HCT116 (cell line): ENCODE measurements around the gene SPHK1. TPM values are rescaled to one million over a fixed set of nuclear protein-coding genes. Genes with fewer than 3 reads are reported as not detected.

Source experiments
- ATAC-seq: fragments of 200-7000 bp; cut with Tn5 transposase; 2 replicates; pipeline ENCODE4 v1.9.1; 2020; ENCODE audit warnings: mild to moderate bottlenecking, moderate library complexity
- Bru-seq: library from RNA; stranded (reverse); fragments of 400-500 nt; gene quantifications from one replicate; lab custom pipeline; 2021; lab: Mats Ljungman, UMichigan
- BruChase-seq, 2 experiments: library from RNA; stranded (reverse); fragments of 400-500 nt; gene quantifications; one replicate each; lab custom pipeline; 2021; lab: Mats Ljungman, UMichigan
- BruUV-seq: library from RNA; stranded (reverse); fragments of 400-500 nt; replicated peaks from 2 replicates; lab custom pipeline; 2021; lab: Mats Ljungman, UMichigan
- CTCF ChIA-PET: fragments of 300-600 bp; sonication (Branson Sonifier 250); formaldehyde crosslinking; loops from one replicate; lab custom pipeline; 2021; ENCODE audit warnings: antibody characterized with exemption; lab: Charles Lee
- POLR2A ChIA-PET: fragments of 300-600, 350-600 bp; sonication (Branson Sonifier 250); formaldehyde crosslinking; loops from one replicate; lab custom pipeline; 2021; ENCODE audit warnings: antibody characterized with exemption; lab: Charles Lee
- RAD21 ChIA-PET, 2 experiments: fragments of 300-600 bp; sonication (Branson Sonifier 250); formaldehyde crosslinking; loops; one replicate each; lab custom pipeline; 2023; ENCODE audit warnings: low total read pairs in 2 of 2; ENCODE audit not compliant: uncharacterized antibody in 2 of 2, unreplicated experiment in 2 of 2, low non-redundant PET in 1 of 2; lab: Charles Lee
- DNase-seq: peaks from one replicate; pipeline ENCODE4 v3.0.0-alpha.2; 2010; ENCODE audit warnings: low read depth, low spot score
- H2AFZ ChIP-seq: fragments of 200-600 bp; shearing (Covaris generic), sonication (generic); 2 replicates; pipeline ENCODE4 v1.6.1; 2017; ENCODE audit warnings: low read depth, mixed run types, mixed read lengths, antibody characterized with exemption, low read length; ENCODE audit not compliant: poor library complexity, severe bottlenecking
- H3K27ac ChIP-seq: 2 replicates; pipeline ENCODE4 v1.5.1; 2012; ENCODE audit warnings: low read depth, low read length
- H3K27me3 ChIP-seq: fragments of 200-600 bp; sonication (generic); 2 replicates; pipeline ENCODE4 v1.6.1; 2016; ENCODE audit warnings: mixed run types, low read length, mixed read lengths; ENCODE audit not compliant: insufficient read depth
- H3K36me3 ChIP-seq, 2 experiments: fragments of 200-500 bp in 1 of 2; fragments of 200-600 bp in 1 of 2; sonication (Bioruptor generic) in 1 of 2; sonication (generic) in 1 of 2; 2 replicates each; pipeline versions ENCODE4 v1.5.1 to v1.6.1; 2014 to 2016; ENCODE audit warnings: low read length in 2 of 2, inconsistent platforms in 1 of 2, mixed read lengths in 1 of 2, mixed run types in 1 of 2; ENCODE audit not compliant: insufficient read depth in 2 of 2, control insufficient read depth in 1 of 2
- H3K4me1 ChIP-seq, 2 experiments: fragments of 200-600 bp in 1 of 2; sonication (generic) in 1 of 2; 2 replicates each; pipeline versions ENCODE4 v1.5.1 to v1.6.1; 2012 to 2017; ENCODE audit warnings: low read length in 2 of 2, inconsistent platforms in 1 of 2, mild to moderate bottlenecking in 1 of 2, mixed read lengths in 1 of 2, mixed run types in 1 of 2, moderate library complexity in 1 of 2; ENCODE audit not compliant: insufficient read depth in 2 of 2, control insufficient read depth in 1 of 2
- H3K4me2 ChIP-seq: fragments of 200-600 bp; sonication (generic); 2 replicates; pipeline ENCODE4 v1.6.1; 2017; ENCODE audit warnings: mixed run types, low read length, mixed read lengths
- H3K4me3 ChIP-seq, 2 experiments: fragments of 200-600 bp in 1 of 2; sonication (generic) in 1 of 2; replicated peaks in 1 of 2; 2 replicates each; pipeline ENCODE4 v1.5.1; 2011 to 2016; ENCODE audit warnings: low read length in 2 of 2, control low read depth in 1 of 2, low read depth in 1 of 2, mild to moderate bottlenecking in 1 of 2, mixed read lengths in 1 of 2, mixed run types in 1 of 2
- H3K79me2 ChIP-seq: fragments of 200-600 bp; sonication (generic); 2 replicates; pipeline ENCODE4 v1.6.1; 2017; ENCODE audit warnings: mild to moderate bottlenecking, mixed run types, low read length, moderate library complexity, mixed read lengths; ENCODE audit not compliant: insufficient read depth
- H3K9ac ChIP-seq: fragments of 200-600 bp; sonication (generic); 2 replicates; pipeline ENCODE4 v1.6.1; 2016; ENCODE audit warnings: low read length, mixed read lengths
- H3K9me2 ChIP-seq: fragments of 200-600 bp; sonication (generic), shearing (Covaris generic); 2 replicates; pipeline ENCODE4 v1.6.1; 2017; ENCODE audit warnings: mixed run types, mild to moderate bottlenecking, moderate library complexity; ENCODE audit not compliant: insufficient read depth
- H3K9me3 ChIP-seq, 2 experiments: fragments of 200-500 bp in 1 of 2; fragments of 200-600 bp in 1 of 2; sonication (Bioruptor generic) in 1 of 2; sonication (generic) in 1 of 2; 2 replicates each; pipeline ENCODE4 v1.6.1; 2014 to 2017; ENCODE audit warnings: low read length in 2 of 2, mixed read lengths in 2 of 2, inconsistent platforms in 1 of 2, low read depth in 1 of 2, mild to moderate bottlenecking in 1 of 2, mixed run types in 1 of 2, moderate library complexity in 1 of 2; ENCODE audit not compliant: control insufficient read depth in 1 of 2, insufficient read depth in 1 of 2
- H4K20me1 ChIP-seq: fragments of 200-600 bp; sonication (generic), shearing (Covaris generic); 2 replicates; pipeline ENCODE4 v1.6.1; 2017; ENCODE audit warnings: mixed run types, mild to moderate bottlenecking, moderate library complexity; ENCODE audit not compliant: insufficient read depth
- CBX3 ChIP-seq: IDR thresholded peaks from 2 replicates; pipeline ENCODE4 v1.6.1; 2012; ENCODE audit warnings: low read depth
- CEBPB ChIP-seq: IDR thresholded peaks from 2 replicates; pipeline ENCODE4 v1.6.1; 2012; ENCODE audit warnings: low read depth
- EGR1 ChIP-seq: IDR thresholded peaks from 2 replicates; pipeline ENCODE4 v1.6.1; 2012; ENCODE audit warnings: low read depth
- EZH2 ChIP-seq: fragments of 200-600 bp; sonication (generic); IDR thresholded peaks from 2 replicates; pipeline ENCODE4 v1.6.1; 2017; ENCODE audit warnings: antibody characterized with exemption, mixed run types
- EZH2phosphoT487 ChIP-seq: fragments of 200-600 bp; IDR thresholded peaks from 2 replicates; pipeline ENCODE4 v1.6.1; 2018; ENCODE audit warnings: antibody characterized with exemption, borderline replicate concordance
- JUND ChIP-seq: IDR thresholded peaks from 2 replicates; pipeline ENCODE4 v1.6.1; 2012
- POLR2A ChIP-seq: IDR thresholded peaks from 2 replicates; pipeline ENCODE4 v1.7.0; 2011; ENCODE audit warnings: borderline replicate concordance; ENCODE audit not compliant: insufficient read depth, insufficient read length; ENCODE audit errors: extremely low read depth
- POLR2AphosphoS5 ChIP-seq: IDR thresholded peaks from 2 replicates; pipeline ENCODE4 v1.6.1; 2011; ENCODE audit warnings: mild to moderate bottlenecking, low read depth, low read length, moderate library complexity
- SP1 ChIP-seq: IDR thresholded peaks from 2 replicates; pipeline ENCODE4 v1.6.1; 2012; ENCODE audit warnings: low read depth
- SRF ChIP-seq: IDR thresholded peaks from 2 replicates; pipeline ENCODE4 v1.6.1; 2012; ENCODE audit warnings: low read depth
- TCF7L2 ChIP-seq: IDR thresholded peaks from 2 replicates; pipeline ENCODE4 v1.7.0; 2011; ENCODE audit warnings: borderline replicate concordance, inconsistent platforms; ENCODE audit not compliant: insufficient read depth, insufficient read length; ENCODE audit errors: extremely low read depth
- YY1 ChIP-seq: IDR thresholded peaks from 2 replicates; pipeline ENCODE4 v1.6.1; 2011; ENCODE audit warnings: low read length, low read depth, moderate library complexity, mild to moderate bottlenecking; ENCODE audit not compliant: insufficient replicate concordance; ENCODE audit errors: extremely low read depth
- ZFX ChIP-seq: fragments of 450-650 bp; IDR thresholded peaks from 2 replicates; pipeline ENCODE4 v1.6.1; 2017
- intact Hi-C: fragments of 100-400 bp; cut with micrococcal nuclease; formaldehyde crosslinking; loops from 2 replicates; pipeline ENCODE4 v1.10.0; 2022
- long read RNA-seq: library from polyadenylated mRNA; unstranded; transcript quantifications from one replicate; pipeline ENCODE4 v2.0.0, GENCODE V29; 2021; ENCODE audit not compliant: unreplicated experiment
- polyA plus RNA-seq: library from polyadenylated mRNA; unstranded; fragments of >200 nt; gene quantifications from 2 replicates; pipeline ENCODE4 v1.2.1, GENCODE V29; 2012; ENCODE audit warnings: missing spikeins
- total RNA-seq: library from RNA; stranded (reverse); gene quantifications from one replicate; pipeline ENCODE4 v1.2.1, GENCODE V29; 2021; ENCODE audit not compliant: unreplicated experiment
- TF ChIP-seq, protein P1 (sequence below): IDR thresholded peaks from 2 replicates; pipeline ENCODE4 v1.6.1; 2012
- TF ChIP-seq, protein P2 (sequence below), 3 experiments: fragments of 200-600 bp in 1 of 3; sonication (generic) in 1 of 3; IDR thresholded peaks in 2 of 3; conservative IDR thresholded peaks in 1 of 3; 2 replicates each; pipeline ENCODE4 v1.5.1; 2012 to 2017; ENCODE audit warnings: low read depth in 2 of 3, low read length in 2 of 3, antibody characterized with exemption in 1 of 3, borderline replicate concordance in 1 of 3, control low read depth in 1 of 3, mild to moderate bottlenecking in 1 of 3, mixed read lengths in 1 of 3, mixed run types in 1 of 3, moderate library complexity in 1 of 3; ENCODE audit not compliant: insufficient read depth in 1 of 3
- TF ChIP-seq, protein P3 (sequence below): IDR thresholded peaks from 2 replicates; pipeline ENCODE4 v1.6.1; 2012; ENCODE audit warnings: low read depth

SPHK1 gene, protein sequence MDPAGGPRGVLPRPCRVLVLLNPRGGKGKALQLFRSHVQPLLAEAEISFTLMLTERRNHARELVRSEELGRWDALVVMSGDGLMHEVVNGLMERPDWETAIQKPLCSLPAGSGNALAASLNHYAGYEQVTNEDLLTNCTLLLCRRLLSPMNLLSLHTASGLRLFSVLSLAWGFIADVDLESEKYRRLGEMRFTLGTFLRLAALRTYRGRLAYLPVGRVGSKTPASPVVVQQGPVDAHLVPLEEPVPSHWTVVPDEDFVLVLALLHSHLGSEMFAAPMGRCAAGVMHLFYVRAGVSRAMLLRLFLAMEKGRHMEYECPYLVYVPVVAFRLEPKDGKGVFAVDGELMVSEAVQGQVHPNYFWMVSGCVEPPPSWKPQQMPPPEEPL
- total RNA-seq (4.6 TPM), Bru-seq, nascent RNA (percentile 12 among the genes with signal in this experiment), BruChase-seq, experiment 1, labeled RNA remaining after a 6-hour chase (percentile 26 among the genes with signal in this experiment), BruChase-seq, experiment 2, labeled RNA remaining after a 2-hour chase (percentile 26 among the genes with signal in this experiment)
- 3.3 and 3.8 TPM in 2 replicates for polyA plus RNA-seq
- long read RNA-seq, partial matches to known transcripts: 2 of 9 reads
- long read RNA-seq, other reads (novel, unspliced or antisense): 2 of 9 reads

DNA sequence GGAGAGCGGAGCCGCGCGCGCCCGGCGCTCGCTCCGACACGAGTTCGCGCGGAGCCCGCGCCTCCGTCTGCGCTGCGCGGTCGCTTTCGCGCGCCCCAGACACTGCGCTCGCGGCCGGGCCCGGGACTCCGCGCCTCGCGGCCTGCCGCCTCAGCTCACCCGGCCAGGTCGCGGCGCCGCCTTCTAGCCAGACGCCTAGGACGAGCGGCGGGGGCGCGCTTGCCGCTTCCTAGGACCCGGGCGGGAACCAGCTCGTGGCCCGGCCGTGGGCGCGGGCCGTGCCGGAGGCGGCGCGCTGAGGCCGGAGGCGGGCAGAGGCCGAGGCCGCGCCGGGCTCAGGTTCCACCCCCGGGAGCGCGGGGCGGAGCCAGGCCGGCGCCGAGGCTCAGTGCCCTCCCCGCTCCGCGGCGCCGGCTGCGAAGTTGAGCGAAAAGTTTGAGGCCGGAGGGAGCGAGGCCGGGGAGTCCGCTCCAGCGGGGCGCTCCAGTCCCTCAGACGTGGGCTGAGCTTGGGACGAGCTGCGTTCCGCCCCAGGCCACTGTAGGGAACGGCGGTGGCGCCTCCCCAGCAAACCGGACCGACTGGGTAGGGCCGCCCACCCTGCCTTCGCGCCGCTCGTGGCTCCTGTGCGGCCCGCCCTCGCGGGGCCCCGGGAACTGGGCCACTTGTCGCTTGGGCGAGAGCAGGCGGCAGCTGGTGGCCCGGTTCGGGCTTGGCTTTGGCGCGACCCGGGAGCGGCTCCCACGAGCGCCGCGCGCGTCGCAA is at the start of gene SPHK1:
SPHK1 (plus strand) TSS at position 388 of the 765 bp plus-strand sequence. CDS start 1,036 bp downstream, outside the sequence.
- DNase-seq: peak; percentile 51
- peaks cover 26 to 41% of the 10 kb centered on the region in 2 experiments for H3K4me1 ChIP-seq
- TF ChIP-seq CBX3: no peak
- TF ChIP-seq POLR2AphosphoS5: peak; percentile 57
- no peak for TF ChIP-seq SP1
- TF ChIP-seq TCF7L2: no peak
- TF ChIP-seq CEBPB: no peak
- TF ChIP-seq ZFX: peak; percentile 84; the same call in 1 of the 2 replicates
- TF ChIP-seq JUND: no peak
- peak; percentile 5; the same call in 1 of the 2 replicates for TF ChIP-seq EGR1
- TF ChIP-seq, protein P1, sequence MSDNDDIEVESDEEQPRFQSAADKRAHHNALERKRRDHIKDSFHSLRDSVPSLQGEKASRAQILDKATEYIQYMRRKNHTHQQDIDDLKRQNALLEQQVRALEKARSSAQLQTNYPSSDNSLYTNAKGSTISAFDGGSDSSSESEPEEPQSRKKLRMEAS: peak; percentile 64; the same call in 1 of the 2 replicates
- no peak for TF ChIP-seq EZH2
- no peak for TF ChIP-seq YY1
- TF ChIP-seq EZH2phosphoT487: no peak
- TF ChIP-seq, protein P2, sequence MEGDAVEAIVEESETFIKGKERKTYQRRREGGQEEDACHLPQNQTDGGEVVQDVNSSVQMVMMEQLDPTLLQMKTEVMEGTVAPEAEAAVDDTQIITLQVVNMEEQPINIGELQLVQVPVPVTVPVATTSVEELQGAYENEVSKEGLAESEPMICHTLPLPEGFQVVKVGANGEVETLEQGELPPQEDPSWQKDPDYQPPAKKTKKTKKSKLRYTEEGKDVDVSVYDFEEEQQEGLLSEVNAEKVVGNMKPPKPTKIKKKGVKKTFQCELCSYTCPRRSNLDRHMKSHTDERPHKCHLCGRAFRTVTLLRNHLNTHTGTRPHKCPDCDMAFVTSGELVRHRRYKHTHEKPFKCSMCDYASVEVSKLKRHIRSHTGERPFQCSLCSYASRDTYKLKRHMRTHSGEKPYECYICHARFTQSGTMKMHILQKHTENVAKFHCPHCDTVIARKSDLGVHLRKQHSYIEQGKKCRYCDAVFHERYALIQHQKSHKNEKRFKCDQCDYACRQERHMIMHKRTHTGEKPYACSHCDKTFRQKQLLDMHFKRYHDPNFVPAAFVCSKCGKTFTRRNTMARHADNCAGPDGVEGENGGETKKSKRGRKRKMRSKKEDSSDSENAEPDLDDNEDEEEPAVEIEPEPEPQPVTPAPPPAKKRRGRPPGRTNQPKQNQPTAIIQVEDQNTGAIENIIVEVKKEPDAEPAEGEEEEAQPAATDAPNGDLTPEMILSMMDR (IDR thresholded peaks at IDR 0.05 in 2 of 3, conservative IDR thresholded peaks at IDR 0.05 in 1 of 3; ENCODE audit: borderline replicate concordance in 1 of 3, insufficient read depth in 1 of 3, low read depth in 2 of 3, low read length in 2 of 3): no peak
- TF ChIP-seq SRF: no peak
- TF ChIP-seq, protein P3, sequence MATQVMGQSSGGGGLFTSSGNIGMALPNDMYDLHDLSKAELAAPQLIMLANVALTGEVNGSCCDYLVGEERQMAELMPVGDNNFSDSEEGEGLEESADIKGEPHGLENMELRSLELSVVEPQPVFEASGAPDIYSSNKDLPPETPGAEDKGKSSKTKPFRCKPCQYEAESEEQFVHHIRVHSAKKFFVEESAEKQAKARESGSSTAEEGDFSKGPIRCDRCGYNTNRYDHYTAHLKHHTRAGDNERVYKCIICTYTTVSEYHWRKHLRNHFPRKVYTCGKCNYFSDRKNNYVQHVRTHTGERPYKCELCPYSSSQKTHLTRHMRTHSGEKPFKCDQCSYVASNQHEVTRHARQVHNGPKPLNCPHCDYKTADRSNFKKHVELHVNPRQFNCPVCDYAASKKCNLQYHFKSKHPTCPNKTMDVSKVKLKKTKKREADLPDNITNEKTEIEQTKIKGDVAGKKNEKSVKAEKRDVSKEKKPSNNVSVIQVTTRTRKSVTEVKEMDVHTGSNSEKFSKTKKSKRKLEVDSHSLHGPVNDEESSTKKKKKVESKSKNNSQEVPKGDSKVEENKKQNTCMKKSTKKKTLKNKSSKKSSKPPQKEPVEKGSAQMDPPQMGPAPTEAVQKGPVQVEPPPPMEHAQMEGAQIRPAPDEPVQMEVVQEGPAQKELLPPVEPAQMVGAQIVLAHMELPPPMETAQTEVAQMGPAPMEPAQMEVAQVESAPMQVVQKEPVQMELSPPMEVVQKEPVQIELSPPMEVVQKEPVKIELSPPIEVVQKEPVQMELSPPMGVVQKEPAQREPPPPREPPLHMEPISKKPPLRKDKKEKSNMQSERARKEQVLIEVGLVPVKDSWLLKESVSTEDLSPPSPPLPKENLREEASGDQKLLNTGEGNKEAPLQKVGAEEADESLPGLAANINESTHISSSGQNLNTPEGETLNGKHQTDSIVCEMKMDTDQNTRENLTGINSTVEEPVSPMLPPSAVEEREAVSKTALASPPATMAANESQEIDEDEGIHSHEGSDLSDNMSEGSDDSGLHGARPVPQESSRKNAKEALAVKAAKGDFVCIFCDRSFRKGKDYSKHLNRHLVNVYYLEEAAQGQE: no peak
- peak; percentile 53 for TF ChIP-seq POLR2A
- peak within 1 kb of the TSS; percentile 98 for H3K4me2 ChIP-seq
- ATAC-seq: peak; percentile 82
- H3K9ac ChIP-seq: peak within 1 kb of the TSS; percentile 64
- no peaks in the 10 kb centered on the region for H4K20me1 ChIP-seq
- POLR2A ChIA-PET: interaction anchor here (0.6 to 1.3 kb wide), 3 partner anchors 13 to 31 kb away, joined by 3 to 7 read pairs (median 3); partner anchors contain the start of gene PRPSAP1
- peak within 1 kb of the TSS; percentile 82 for H2AFZ ChIP-seq
- no TSS peak for BruUV-seq
- H3K4me3 ChIP-seq: peak within 1 kb of the TSS; percentile 56 to 73
- RAD21 ChIA-PET: interaction anchor here (0.9 to 1.4 kb wide), 3 partner anchors 14 to 19 kb away, joined by 3 read pairs; no protein-coding TSS in a partner anchor
- no peaks in the 10 kb centered on the region for H3K9me3 ChIP-seq
- H3K9me2 ChIP-seq: no peaks in the 10 kb centered on the region
- CTCF ChIA-PET: interaction anchor here (0.8 to 4.7 kb wide), 11 partner anchors 9 to 119 kb away, joined by 3 to 42 read pairs (median 5); no protein-coding TSS in a partner anchor
- peak within 1 kb of the TSS; percentile 45; the same call in 1 of the 2 replicates for H3K27ac ChIP-seq
- peaks cover 11% of the 10 kb centered on the region; the same call in 1 of the 2 replicates for H3K27me3 ChIP-seq
- H3K79me2 ChIP-seq: no peaks in the 10 kb centered on the region
- peaks cover 0 to 4% of the 10 kb centered on the region in 2 experiments; a peak in 1 of 4 replicates for H3K36me3 ChIP-seq
- intact Hi-C loops: no loop called here
